DOHH2 (cell line): ENCODE measurements around the gene ABCG1.

Experiments used
- H3F3A ChIP-seq: fragments of 200-600 bp; sonication (generic), shearing (Covaris generic); 2 replicates; pipeline ENCODE4 v1.6.0; 2016; ENCODE audit warnings: antibody characterized with exemption, mild to moderate bottlenecking; ENCODE audit not compliant: control insufficient read depth, insufficient read depth
- H3K27ac ChIP-seq: fragments of 200-600 bp; sonication (generic); 2 replicates; pipeline ENCODE4 v1.5.1; 2014; ENCODE audit warnings: low read depth, mild to moderate bottlenecking, low read length, moderate library complexity
- H3K27me3 ChIP-seq: fragments of 200-600 bp; sonication (generic); 2 replicates; pipeline ENCODE4 v1.6.1; 2014; ENCODE audit warnings: mild to moderate bottlenecking, low read length, mixed read lengths; ENCODE audit not compliant: control insufficient read depth
- H3K36me3 ChIP-seq: fragments of 200-600 bp; sonication (generic); 2 replicates; pipeline ENCODE4 v1.6.1; 2014; ENCODE audit warnings: mild to moderate bottlenecking, low read length, moderate library complexity, mixed read lengths; ENCODE audit not compliant: control insufficient read depth
- H3K4me1 ChIP-seq: fragments of 200-600 bp; sonication (generic); 2 replicates; pipeline ENCODE4 v1.6.1; 2014; ENCODE audit warnings: mild to moderate bottlenecking, low read length, mixed read lengths; ENCODE audit not compliant: control insufficient read depth
- H3K4me2 ChIP-seq: fragments of 200-600 bp; sonication (generic); 2 replicates; pipeline ENCODE4 v1.6.0; 2014; ENCODE audit warnings: mild to moderate bottlenecking, low read length, moderate library complexity
- H3K4me3 ChIP-seq: fragments of 200-600 bp; sonication (generic); 2 replicates; pipeline ENCODE4 v1.5.1; 2014; ENCODE audit warnings: mild to moderate bottlenecking, low read length, mixed read lengths
- H3K79me2 ChIP-seq: fragments of 200-600 bp; sonication (generic); 2 replicates; pipeline ENCODE4 v1.6.1; 2014; ENCODE audit warnings: mild to moderate bottlenecking, low read length, mixed read lengths; ENCODE audit not compliant: control insufficient read depth
- H3K9me2 ChIP-seq: fragments of 200-600 bp; sonication (generic); replicated peaks from 2 replicates; pipeline ENCODE4 v1.6.1; 2014; ENCODE audit warnings: mild to moderate bottlenecking, low read length, mixed read lengths; ENCODE audit not compliant: control insufficient read depth
- H3K9me3 ChIP-seq: fragments of 200-600 bp; sonication (generic); 2 replicates; pipeline ENCODE4 v1.6.1; 2014; ENCODE audit warnings: antibody characterized with exemption, low read length, mixed read lengths; ENCODE audit not compliant: control insufficient read depth, insufficient read depth
- H4K20me1 ChIP-seq: fragments of 200-600 bp; sonication (generic); 2 replicates; pipeline ENCODE4 v1.6.0; 2014; ENCODE audit warnings: low read depth, mild to moderate bottlenecking, antibody characterized with exemption, low read length, moderate library complexity; ENCODE audit not compliant: control insufficient read depth, insufficient read depth
- EZH2phosphoT487 ChIP-seq: fragments of 200-600 bp; sonication (generic); IDR thresholded peaks from 2 replicates; pipeline ENCODE4 v1.6.1; 2017; ENCODE audit warnings: borderline replicate concordance, mild to moderate bottlenecking, antibody characterized with exemption, low read length, moderate library complexity, mixed read lengths
- TF ChIP-seq, protein P1 (sequence below): fragments of 200-600 bp; sonication (generic); IDR thresholded peaks from one replicate; pipeline ENCODE4 v1.5.1; 2014; ENCODE audit warnings: antibody characterized with exemption, mild to moderate bottlenecking, low read depth, low read length; ENCODE audit not compliant: poor library complexity, severe bottlenecking

ABCG1 gene

DNA sequence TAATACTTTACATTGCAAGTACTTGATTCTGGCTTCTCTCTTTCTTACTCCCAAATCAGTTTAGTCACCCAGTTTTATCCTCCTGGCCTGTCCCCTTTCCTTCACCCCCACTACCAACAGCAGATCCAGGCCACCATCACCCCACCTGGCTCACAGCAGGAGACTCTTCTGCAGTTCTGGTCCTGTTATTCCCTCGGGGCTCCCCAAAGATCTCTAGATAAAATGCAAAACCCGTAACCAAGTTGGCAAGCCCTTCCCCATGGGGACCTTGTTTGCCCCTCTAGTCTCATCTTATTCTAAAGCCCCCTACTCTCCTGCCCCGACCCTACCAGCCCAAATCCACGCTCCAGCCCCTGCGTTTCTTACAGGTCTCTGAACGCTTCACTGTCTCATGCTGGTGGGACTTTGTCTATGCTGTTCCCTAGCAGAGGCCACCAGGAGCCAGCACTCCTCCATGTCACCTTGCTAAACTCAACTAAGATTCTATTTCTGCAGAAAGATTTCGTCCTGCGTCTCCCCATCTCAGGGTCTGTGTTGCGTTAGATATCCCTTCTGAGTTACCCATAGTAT is 4.0 kb downstream of the ABCG1 start:
- Histone ChIP-seq H3K27me3 (peaks cover 35% of the 10 kb centered on the region), H3K9me3 (no peaks in the 10 kb centered on the region), H3K4me1 (peaks cover 49% of the 10 kb centered on the region), H3F3A (peaks cover 3% of the 10 kb centered on the region; the same call in 1 of the 2 replicates), H3K4me3 (no peak overlapping the region), H3K36me3 (no peaks in the 10 kb centered on the region), H3K4me2 (no peak overlapping the region), H4K20me1 (no peaks in the 10 kb centered on the region), H3K9me2 (no peaks in the 10 kb centered on the region), H3K79me2 (no peaks in the 10 kb centered on the region), H3K27ac (no peak overlapping the region)
- no peak for TF ChIP-seq EZH2phosphoT487
- TF ChIP-seq, protein P1, sequence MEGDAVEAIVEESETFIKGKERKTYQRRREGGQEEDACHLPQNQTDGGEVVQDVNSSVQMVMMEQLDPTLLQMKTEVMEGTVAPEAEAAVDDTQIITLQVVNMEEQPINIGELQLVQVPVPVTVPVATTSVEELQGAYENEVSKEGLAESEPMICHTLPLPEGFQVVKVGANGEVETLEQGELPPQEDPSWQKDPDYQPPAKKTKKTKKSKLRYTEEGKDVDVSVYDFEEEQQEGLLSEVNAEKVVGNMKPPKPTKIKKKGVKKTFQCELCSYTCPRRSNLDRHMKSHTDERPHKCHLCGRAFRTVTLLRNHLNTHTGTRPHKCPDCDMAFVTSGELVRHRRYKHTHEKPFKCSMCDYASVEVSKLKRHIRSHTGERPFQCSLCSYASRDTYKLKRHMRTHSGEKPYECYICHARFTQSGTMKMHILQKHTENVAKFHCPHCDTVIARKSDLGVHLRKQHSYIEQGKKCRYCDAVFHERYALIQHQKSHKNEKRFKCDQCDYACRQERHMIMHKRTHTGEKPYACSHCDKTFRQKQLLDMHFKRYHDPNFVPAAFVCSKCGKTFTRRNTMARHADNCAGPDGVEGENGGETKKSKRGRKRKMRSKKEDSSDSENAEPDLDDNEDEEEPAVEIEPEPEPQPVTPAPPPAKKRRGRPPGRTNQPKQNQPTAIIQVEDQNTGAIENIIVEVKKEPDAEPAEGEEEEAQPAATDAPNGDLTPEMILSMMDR: no peak

DNA sequence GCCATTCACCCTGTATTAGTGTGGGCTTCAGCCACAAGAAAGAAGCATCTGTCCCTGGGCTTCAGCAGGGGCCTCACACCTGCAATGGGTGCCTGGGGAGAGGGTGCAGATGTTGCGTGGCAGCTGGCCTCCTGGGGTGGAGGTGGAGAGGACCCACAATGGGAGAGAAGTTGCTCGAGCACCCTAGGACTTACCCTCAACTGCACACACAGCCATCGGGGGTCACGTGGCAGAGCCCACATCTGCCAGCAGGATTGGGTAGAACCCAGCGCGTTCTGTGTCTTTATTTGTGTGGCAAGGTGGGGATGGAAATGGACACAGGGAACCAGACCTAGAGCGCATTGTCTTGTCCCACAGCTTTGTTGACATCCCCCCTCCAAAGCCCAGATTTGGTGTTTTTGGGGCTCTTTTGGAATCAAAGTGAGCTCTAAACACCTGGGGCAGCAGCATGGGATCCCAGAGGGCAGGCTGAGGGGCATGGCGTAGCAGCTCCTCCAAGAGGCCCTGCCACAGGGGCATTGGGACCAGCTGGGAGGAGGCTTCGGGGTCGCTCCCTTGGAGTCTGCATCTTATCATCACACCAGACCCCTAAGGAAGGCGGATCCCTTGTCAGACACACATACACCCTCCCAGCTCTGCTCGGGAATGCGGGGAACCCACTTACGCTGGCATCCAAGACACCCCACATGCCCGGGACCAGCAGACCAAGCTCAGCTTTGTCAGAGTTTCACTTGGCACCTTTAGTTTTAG is 5.1 kb downstream of the ABCG1 start:
- H3K9me3 ChIP-seq: no peaks in the 10 kb centered on the region
- H3K4me2 ChIP-seq: no peak overlapping the region
- H3F3A ChIP-seq: peaks cover 3% of the 10 kb centered on the region; the same call in 1 of the 2 replicates
- no peaks in the 10 kb centered on the region for H3K9me2 ChIP-seq
- no peak overlapping the region for H3K27ac ChIP-seq
- H3K27me3 ChIP-seq: peaks cover 29% of the 10 kb centered on the region
- H3K79me2 ChIP-seq: no peaks in the 10 kb centered on the region
- peaks cover 59% of the 10 kb centered on the region for H3K4me1 ChIP-seq
- TF ChIP-seq, protein P1: no peak
- TF ChIP-seq EZH2phosphoT487: no peak
- H3K4me3 ChIP-seq: no peak overlapping the region
- no peaks in the 10 kb centered on the region for H4K20me1 ChIP-seq
- no peaks in the 10 kb centered on the region for H3K36me3 ChIP-seq

DNA sequence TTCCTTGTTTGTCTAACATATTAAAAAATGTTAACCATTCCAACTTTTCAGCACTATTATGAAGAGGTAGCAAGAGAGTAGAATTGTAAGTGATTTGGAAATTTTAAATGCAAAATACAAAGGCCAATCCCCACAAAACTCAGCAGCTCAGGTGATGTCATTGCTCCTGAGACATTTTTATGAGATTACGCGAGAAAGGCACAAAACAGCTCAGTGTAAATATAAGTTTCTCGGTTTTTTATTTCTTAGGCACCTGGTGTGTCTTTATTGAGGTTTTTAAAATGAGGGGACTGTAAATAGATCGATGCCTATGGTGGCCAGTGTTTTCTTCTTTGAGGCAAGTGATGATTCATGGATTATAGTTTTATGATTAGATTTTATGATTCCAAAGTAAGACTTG is 6.1 kb downstream of the ABCG1 start:
- Histone ChIP-seq H3K4me2 (no peak overlapping the region), H3K4me1 (peaks cover 50% of the 10 kb centered on the region), H3K9me3 (no peaks in the 10 kb centered on the region)

More for the DNA sequence above, 6.1 kb downstream of the ABCG1 start:
- H3K4me3 ChIP-seq: no peak overlapping the region
- H3F3A ChIP-seq: peaks cover 3% of the 10 kb centered on the region; the same call in 1 of the 2 replicates
- H3K79me2 ChIP-seq: no peaks in the 10 kb centered on the region
- no peak overlapping the region for H3K27ac ChIP-seq
- peaks cover 20% of the 10 kb centered on the region for H3K27me3 ChIP-seq
- H4K20me1 ChIP-seq: no peaks in the 10 kb centered on the region
- TF ChIP-seq, protein P1: no peak
- no peak for TF ChIP-seq EZH2phosphoT487
- H3K9me2 ChIP-seq: no peaks in the 10 kb centered on the region
- H3K36me3 ChIP-seq: no peaks in the 10 kb centered on the region
